Parathyroid adenoma (tissue), 2 donors: ENCODE data around the gene TSPAN32.

Experiments
- H2AFZ ChIP-seq: fragments of 300-600 bp; sonication (generic); one replicate; pipeline ENCODE4 v1.7.0; 2017; ENCODE audit warnings: antibody characterized with exemption, mild to moderate bottlenecking
- H3K27ac ChIP-seq: fragments of 300-600 bp; sonication (generic); one replicate; pipeline ENCODE4 v1.7.0; 2017
- H3K27me3 ChIP-seq: fragments of 300-600 bp; sonication (generic); one replicate; pipeline ENCODE4 v1.7.0; 2017; ENCODE audit warnings: low read length; ENCODE audit not compliant: control insufficient read depth, insufficient read depth
- H3K36me3 ChIP-seq: fragments of 300-600 bp; sonication (generic); one replicate; pipeline ENCODE4 v1.7.0; 2017; ENCODE audit warnings: low read length; ENCODE audit not compliant: control insufficient read depth, insufficient read depth
- H3K4me1 ChIP-seq: fragments of 300-600 bp; sonication (generic); one replicate; pipeline ENCODE4 v1.7.0; 2017; ENCODE audit warnings: control low read depth
- H3K4me2 ChIP-seq: fragments of 300-600 bp; sonication (generic); one replicate; pipeline ENCODE4 v1.7.0; 2017; ENCODE audit warnings: low read length
- H3K4me3 ChIP-seq: fragments of 300-600 bp; sonication (generic); one replicate; pipeline ENCODE4 v1.7.0; 2017; ENCODE audit warnings: low read depth, low read length
- H3K79me2 ChIP-seq: fragments of 300-600 bp; sonication (generic); one replicate; pipeline ENCODE4 v1.7.0; 2017; ENCODE audit warnings: control low read depth
- H3K9ac ChIP-seq: fragments of 300-600 bp; sonication (generic); one replicate; pipeline ENCODE4 v1.7.0; 2017; ENCODE audit warnings: mild to moderate bottlenecking
- H3K9me3 ChIP-seq: fragments of 300-600 bp; sonication (generic); one replicate; pipeline ENCODE4 v1.7.0; 2017; ENCODE audit warnings: low read length; ENCODE audit not compliant: control insufficient read depth
- CTCF ChIP-seq: fragments of 300-600 bp; sonication (generic); IDR thresholded peaks from one replicate; pipeline ENCODE4 v1.7.0; 2017; ENCODE audit warnings: antibody characterized with exemption, mild to moderate bottlenecking
- donor health status: primary hyperparathyroidism.

The TSPAN32 gene

GRCh38 chr11:2272946-2273280 is 28.9 kb upstream of the TSPAN32 start:
- H3K9ac ChIP-seq, result no peak overlapping the region
- no peak for TF ChIP-seq CTCF
- no peaks in the 10 kb centered on the region for H3K4me1 ChIP-seq
- H3K27me3 ChIP-seq, result no peaks in the 10 kb centered on the region
- no peak overlapping the region for H2AFZ ChIP-seq
- H3K4me3 ChIP-seq, result no peak overlapping the region
- H3K4me2 ChIP-seq, result no peak overlapping the region
- H3K36me3 ChIP-seq, result no peaks in the 10 kb centered on the region
- H3K79me2 ChIP-seq, result no peaks in the 10 kb centered on the region
- no peaks in the 10 kb centered on the region for H3K9me3 ChIP-seq
- no peak overlapping the region for H3K27ac ChIP-seq

- H3K9ac ChIP-seq, result no peak overlapping the region
- no peak overlapping the region for H2AFZ ChIP-seq
- no peaks in the 10 kb centered on the region for H3K27me3 ChIP-seq
- no peak overlapping the region for H3K27ac ChIP-seq
- H3K9me3 ChIP-seq, result no peaks in the 10 kb centered on the region
- H3K36me3 ChIP-seq, result no peaks in the 10 kb centered on the region
- H3K4me1 ChIP-seq, result no peaks in the 10 kb centered on the region
- TF ChIP-seq CTCF, result no peak
- no peak overlapping the region for H3K4me3 ChIP-seq
- H3K4me2 ChIP-seq, result no peak overlapping the region
- no peaks in the 10 kb centered on the region for H3K79me2 ChIP-seq
Observed at GRCh38 chr11:2273311-2273710, 28.5 kb upstream of the TSPAN32 start.

- Histone ChIP-seq H3K4me3 (no peak overlapping the region), H3K4me1 (no peaks in the 10 kb centered on the region), H3K4me2 (no peak overlapping the region), H3K27ac (no peak overlapping the region), H3K9ac (no peak overlapping the region), H3K27me3 (no peaks in the 10 kb centered on the region), H2AFZ (no peak overlapping the region), H3K79me2 (no peaks in the 10 kb centered on the region), H3K9me3 (no peaks in the 10 kb centered on the region), H3K36me3 (no peaks in the 10 kb centered on the region)
- TF ChIP-seq CTCF, result no peak
Observed at GRCh38 chr11:2273771-2274170, 28.0 kb upstream of the TSPAN32 start.

- Histone ChIP-seq H3K27ac (no peak overlapping the region), H3K4me1 (no peaks in the 10 kb centered on the region), H3K9ac (no peak overlapping the region), H3K79me2 (no peaks in the 10 kb centered on the region), H3K9me3 (no peaks in the 10 kb centered on the region), H3K36me3 (no peaks in the 10 kb centered on the region), H2AFZ (no peak overlapping the region), H3K27me3 (no peaks in the 10 kb centered on the region), H3K4me2 (no peak overlapping the region), H3K4me3 (no peak overlapping the region)
- no peak for TF ChIP-seq CTCF
Observed at GRCh38 chr11:2275334-2276279, 26.2 kb upstream of the TSPAN32 start.
